ENCODE measurements around the gene FSTL4. TPM values are rescaled to one million over a fixed set of nuclear protein-coding genes. Genes with fewer than 3 reads are reported as not detected.

FSTL4 gene
- total and polyA plus RNA-seq, 2 of the 4 experiments (the other 2 are of a cell fraction) = 0.18 TPM; not detected in 1

DNA sequence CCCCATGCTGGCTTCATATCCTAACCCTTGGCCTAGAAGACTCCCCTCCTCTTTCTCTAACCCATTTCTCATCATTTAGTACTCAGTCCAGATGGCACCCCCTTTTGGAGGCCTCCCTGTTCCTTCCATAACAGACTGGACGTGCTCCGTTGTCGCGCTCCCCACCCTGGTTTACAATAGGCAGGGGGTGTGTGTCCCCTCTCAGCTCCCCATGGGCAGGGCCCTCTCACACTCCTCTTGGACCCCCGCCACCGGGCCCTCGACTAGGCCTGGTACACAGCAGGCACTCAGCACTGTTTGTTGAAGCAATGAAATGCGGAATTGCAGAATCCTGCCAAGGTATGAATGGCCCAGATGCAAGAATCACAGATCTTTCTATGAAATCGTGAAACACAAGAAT is 227.4 kb downstream of the FSTL4 start:
- no peak for DNase-seq
- H2BK5ac ChIP-seq (ENCODE audit: low read depth, low read length, poor library complexity, severe bottlenecking) = no peak overlapping the region
- H3K9me3 ChIP-seq (ENCODE audit: control insufficient read depth, insufficient read depth, low read length) = no peaks in the 10 kb centered on the region
- no peak overlapping the region for H2AK5ac ChIP-seq (ENCODE audit: low read depth, low read length)
- H3K36me3 ChIP-seq (ENCODE audit: control insufficient read depth, insufficient read depth, low read length) = no peaks in the 10 kb centered on the region
- ATAC-seq (ENCODE audit: low read depth) = no peak
- H3K14ac ChIP-seq (replicated peaks; ENCODE audit: low read depth, low read length) = no peak overlapping the region
- no peak overlapping the region for H2BK20ac ChIP-seq (ENCODE audit: low read depth, low read length)
- H4K8ac ChIP-seq (ENCODE audit: low read depth in 2 of 2, low read length in 2 of 2) = no peak overlapping the region
- H4K20me1 ChIP-seq (ENCODE audit: insufficient read depth, low read length) = no peaks in the 10 kb centered on the region
- dilution Hi-C loops (cut with HindIII; ENCODE audit: low sequenced_read_pairs, unreplicated experiment) = no loop called here
- in situ Hi-C loops (cut with MboI; ENCODE audit: low sequenced_read_pairs) = no loop called here
- H3K23ac ChIP-seq (ENCODE audit: low read depth, low read length) = no peak overlapping the region
- no peak overlapping the region for H2BK15ac ChIP-seq (ENCODE audit: low read depth, low read length)
- H3K9me1 ChIP-seq (ENCODE audit: insufficient read depth, low read length) = no peaks in the 10 kb centered on the region
- H4K5ac ChIP-seq (ENCODE audit: low read depth, low read length) = no peak overlapping the region
- no peak overlapping the region for H3K56ac ChIP-seq (ENCODE audit: extremely low read depth, insufficient read depth, low read length)
- no peak overlapping the region for H3K4me2 ChIP-seq (ENCODE audit: low read depth, low read length)
- ChIA-PET POLR2A (ENCODE audit: unreplicated experiment) (no interaction called here), CTCF (no interaction called here)
- WGBS, 2 experiments (ENCODE audit: extremely low coverage in 2 of 2, insufficient read length in 1 of 2) = no CpG with 5 or more reads among the region's 9 CpGs
- H3K4me1 ChIP-seq (ENCODE audit: control insufficient read depth, insufficient read depth, low read length) = no peaks in the 10 kb centered on the region
- H3K18ac ChIP-seq (ENCODE audit: low read depth, low read length) = no peak overlapping the region
- H3K4ac ChIP-seq (ENCODE audit: low read depth, low read length) = no peak overlapping the region
- no peaks in the 10 kb centered on the region for H3K79me1 ChIP-seq (ENCODE audit: low read depth in 1 of 2, low read length in 2 of 2)
- no peak overlapping the region for H3K4me3 ChIP-seq (ENCODE audit: insufficient read depth, low read depth, low read length)
- H2BK120ac ChIP-seq (ENCODE audit: low read depth, low read length) = no peak overlapping the region
- H4K91ac ChIP-seq (ENCODE audit: insufficient read depth, low read depth, low read length) = no peak overlapping the region
- no peak overlapping the region for H2AK9ac ChIP-seq (replicated peaks; ENCODE audit: low read depth, low read length, poor library complexity)
- no TSS peak for BruUV-seq (replicated peaks)
- intact Hi-C loops (cut with micrococcal nuclease) = no loop called here
- no peak overlapping the region for H3K27ac ChIP-seq (ENCODE audit: insufficient read depth, low read length)
- no peak overlapping the region for H3K9ac ChIP-seq (ENCODE audit: low read depth, low read length)
- peaks cover 13% of the 10 kb centered on the region for H3K27me3 ChIP-seq (ENCODE audit: control insufficient read depth, insufficient read depth, low read length)
- TF ChIP-seq, protein P1, sequence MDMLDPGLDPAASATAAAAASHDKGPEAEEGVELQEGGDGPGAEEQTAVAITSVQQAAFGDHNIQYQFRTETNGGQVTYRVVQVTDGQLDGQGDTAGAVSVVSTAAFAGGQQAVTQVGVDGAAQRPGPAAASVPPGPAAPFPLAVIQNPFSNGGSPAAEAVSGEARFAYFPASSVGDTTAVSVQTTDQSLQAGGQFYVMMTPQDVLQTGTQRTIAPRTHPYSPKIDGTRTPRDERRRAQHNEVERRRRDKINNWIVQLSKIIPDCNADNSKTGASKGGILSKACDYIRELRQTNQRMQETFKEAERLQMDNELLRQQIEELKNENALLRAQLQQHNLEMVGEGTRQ (IDR thresholded peaks at IDR 0.05; ENCODE audit: low read depth, low read length) = no peak
- TF ChIP-seq, protein P2, sequence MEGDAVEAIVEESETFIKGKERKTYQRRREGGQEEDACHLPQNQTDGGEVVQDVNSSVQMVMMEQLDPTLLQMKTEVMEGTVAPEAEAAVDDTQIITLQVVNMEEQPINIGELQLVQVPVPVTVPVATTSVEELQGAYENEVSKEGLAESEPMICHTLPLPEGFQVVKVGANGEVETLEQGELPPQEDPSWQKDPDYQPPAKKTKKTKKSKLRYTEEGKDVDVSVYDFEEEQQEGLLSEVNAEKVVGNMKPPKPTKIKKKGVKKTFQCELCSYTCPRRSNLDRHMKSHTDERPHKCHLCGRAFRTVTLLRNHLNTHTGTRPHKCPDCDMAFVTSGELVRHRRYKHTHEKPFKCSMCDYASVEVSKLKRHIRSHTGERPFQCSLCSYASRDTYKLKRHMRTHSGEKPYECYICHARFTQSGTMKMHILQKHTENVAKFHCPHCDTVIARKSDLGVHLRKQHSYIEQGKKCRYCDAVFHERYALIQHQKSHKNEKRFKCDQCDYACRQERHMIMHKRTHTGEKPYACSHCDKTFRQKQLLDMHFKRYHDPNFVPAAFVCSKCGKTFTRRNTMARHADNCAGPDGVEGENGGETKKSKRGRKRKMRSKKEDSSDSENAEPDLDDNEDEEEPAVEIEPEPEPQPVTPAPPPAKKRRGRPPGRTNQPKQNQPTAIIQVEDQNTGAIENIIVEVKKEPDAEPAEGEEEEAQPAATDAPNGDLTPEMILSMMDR (conservative IDR thresholded peaks at IDR 0.05; ENCODE audit: low read depth, low read length) = no peak
- TF ChIP-seq SMC3 (IDR thresholded peaks at IDR 0.05; ENCODE audit: low read depth, low read length) = no peak
- no peak for TF ChIP-seq RCOR1 (IDR thresholded peaks at IDR 0.05; ENCODE audit: insufficient replicate concordance, low read length)
- no peak for TF ChIP-seq MAFK (IDR thresholded peaks at IDR 0.05; ENCODE audit: low read depth, low read length)
- no peak for TF ChIP-seq MXI1 (IDR thresholded peaks at IDR 0.05; ENCODE audit: borderline replicate concordance, low read depth, low read length)
- H2AFZ ChIP-seq (replicated peaks; ENCODE audit: low read length, poor library complexity) = no peak overlapping the region

All from IMR-90 (cell line).